Ishikawa (cell line): ENCODE results near the gene L3MBTL1.
A peak's percentile ranks its signal among the peaks of the same experiment; 100 is the strongest.

ENCODE experiments used
- CEBPB ChIP-seq: IDR thresholded peaks from 2 replicates; pipeline ENCODE4 v1.6.1; 2012
- CREB1 ChIP-seq: IDR thresholded peaks from 2 replicates; pipeline ENCODE4 v1.6.1; 2012; ENCODE audit warnings: low read depth
- EGR1 ChIP-seq: IDR thresholded peaks from 2 replicates; pipeline ENCODE4 v1.6.1; 2012
- EP300 ChIP-seq: IDR thresholded peaks from 2 replicates; pipeline ENCODE4 v1.6.1; 2012; ENCODE audit warnings: borderline replicate concordance
- FOXM1 ChIP-seq: IDR thresholded peaks from 2 replicates; pipeline ENCODE4 v1.6.1; 2012; ENCODE audit warnings: low read depth, borderline replicate concordance
- NFIC ChIP-seq: IDR thresholded peaks from 2 replicates; pipeline ENCODE4 v1.6.1; 2012
- RAD21 ChIP-seq: IDR thresholded peaks from 2 replicates; pipeline ENCODE4 v1.6.1; 2012; ENCODE audit warnings: low read depth
- TAF1 ChIP-seq: IDR thresholded peaks from 2 replicates; pipeline ENCODE4 v1.6.1; 2012; ENCODE audit warnings: low read depth, mild to moderate bottlenecking
- TCF12 ChIP-seq: IDR thresholded peaks from 2 replicates; pipeline ENCODE4 v1.6.1; 2012; ENCODE audit warnings: low read depth
- TEAD4 ChIP-seq: IDR thresholded peaks from 2 replicates; pipeline ENCODE4 v1.6.1; 2012
- YY1 ChIP-seq: IDR thresholded peaks from 2 replicates; pipeline ENCODE4 v1.6.1; 2012; ENCODE audit warnings: low read depth
- ZBTB7A ChIP-seq: IDR thresholded peaks from 2 replicates; pipeline ENCODE4 v1.6.1; 2012; ENCODE audit warnings: low read depth
- TF ChIP-seq, protein P1 (sequence below): IDR thresholded peaks from 2 replicates; pipeline ENCODE4 v1.6.1; 2012
- TF ChIP-seq, protein P2 (sequence below): IDR thresholded peaks from 2 replicates; pipeline ENCODE4 v1.6.1; 2012
- TF ChIP-seq, protein P3 (sequence below): IDR thresholded peaks from 2 replicates; pipeline ENCODE4 v1.6.1; 2012; ENCODE audit warnings: low read depth, mild to moderate bottlenecking

Gene L3MBTL1

GRCh38 chr20:43507150-43508080 lies at the start of gene L3MBTL1:
TSS of gene L3MBTL1 (plus strand) at chr20:43507697. CDS start at chr20:43513504, 5,807 bp downstream.
- peak; percentile 25; the same call in 1 of the 2 replicates for TF ChIP-seq EGR1
- no peak for TF ChIP-seq CEBPB
- TF ChIP-seq, protein P1, sequence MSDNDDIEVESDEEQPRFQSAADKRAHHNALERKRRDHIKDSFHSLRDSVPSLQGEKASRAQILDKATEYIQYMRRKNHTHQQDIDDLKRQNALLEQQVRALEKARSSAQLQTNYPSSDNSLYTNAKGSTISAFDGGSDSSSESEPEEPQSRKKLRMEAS = peak; percentile 80

DNA sequence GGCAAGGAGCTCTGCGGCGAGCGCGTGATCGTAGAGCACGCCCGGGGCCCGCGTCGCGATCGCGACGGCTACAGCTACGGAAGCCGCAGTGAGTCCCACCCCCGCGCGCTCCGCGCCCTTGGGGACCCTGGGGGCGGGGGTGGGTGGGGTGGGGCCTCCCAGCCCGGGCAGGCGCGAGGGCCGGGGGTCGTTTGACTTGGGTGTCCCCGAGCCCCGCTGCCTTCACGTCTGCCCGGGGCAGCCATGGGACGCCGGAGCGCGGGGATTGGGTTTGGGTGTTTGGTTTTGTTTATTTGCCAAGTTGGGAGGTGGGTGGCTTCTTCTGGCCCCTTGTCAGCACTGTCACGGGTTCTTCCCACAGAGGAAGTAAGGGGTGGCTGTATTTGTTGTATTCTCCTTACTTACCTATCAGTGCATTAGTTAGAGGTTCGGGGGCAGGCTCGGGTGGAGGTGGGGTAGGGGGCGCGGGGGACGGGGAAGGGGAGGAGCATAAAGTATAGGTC lies 49.0 kb upstream of the L3MBTL1 start:
- TF ChIP-seq, protein P1 = peak; percentile 1; the same call in 1 of the 2 replicates
- TF ChIP-seq, protein P2, sequence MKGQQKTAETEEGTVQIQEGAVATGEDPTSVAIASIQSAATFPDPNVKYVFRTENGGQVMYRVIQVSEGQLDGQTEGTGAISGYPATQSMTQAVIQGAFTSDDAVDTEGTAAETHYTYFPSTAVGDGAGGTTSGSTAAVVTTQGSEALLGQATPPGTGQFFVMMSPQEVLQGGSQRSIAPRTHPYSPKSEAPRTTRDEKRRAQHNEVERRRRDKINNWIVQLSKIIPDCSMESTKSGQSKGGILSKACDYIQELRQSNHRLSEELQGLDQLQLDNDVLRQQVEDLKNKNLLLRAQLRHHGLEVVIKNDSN = no peak

DNA sequence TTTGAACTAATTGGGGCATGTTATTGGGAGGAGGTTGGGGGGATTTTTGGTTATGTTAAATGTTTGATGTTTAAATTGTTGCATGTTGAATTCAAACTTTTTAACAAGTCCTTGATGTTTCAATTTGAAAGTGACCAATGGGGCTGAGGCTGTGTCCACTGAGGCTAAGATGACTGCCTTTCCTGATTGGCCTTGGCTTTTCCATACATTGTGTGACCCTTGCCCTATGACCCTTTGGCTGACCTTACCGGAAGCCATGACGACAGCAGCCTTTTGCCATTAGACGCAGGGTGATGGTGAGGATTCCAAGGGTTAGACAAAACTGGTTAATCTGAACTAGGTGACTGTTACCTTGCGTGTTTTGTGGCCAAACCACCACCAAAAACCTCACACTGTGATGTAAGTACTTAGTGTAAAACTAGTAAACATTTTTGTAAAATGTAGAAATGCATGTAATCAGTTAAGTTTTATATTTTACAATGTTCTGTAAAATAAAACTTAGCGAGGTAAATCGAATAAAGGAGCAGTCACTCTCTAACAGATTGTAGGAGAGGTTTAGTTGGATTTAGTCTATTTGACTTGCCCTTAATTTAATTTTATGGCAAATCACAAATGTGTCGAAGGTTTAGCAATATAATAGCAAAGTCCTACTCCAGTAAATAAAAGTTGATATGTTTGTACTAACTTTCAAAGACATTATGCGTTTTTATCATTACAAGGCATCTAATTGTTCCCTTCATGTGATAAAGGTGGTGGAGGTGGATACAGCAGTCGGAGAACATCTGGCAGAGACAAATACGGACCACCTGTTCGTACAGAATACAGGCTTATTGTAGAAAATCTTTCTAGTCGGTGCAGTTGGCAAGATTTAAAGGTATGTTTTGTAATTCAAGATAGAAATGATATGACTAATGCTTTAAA lies 48.2 kb upstream of the L3MBTL1 start:
- TF ChIP-seq ZBTB7A (no peak), CEBPB (no peak), YY1 (no peak), NFIC (no peak), TEAD4 (no peak), CREB1 (no peak), RAD21 (no peak), TCF12 (no peak), FOXM1 (no peak), TAF1 (no peak), EP300 (no peak), EGR1 (no peak)
- TF ChIP-seq, protein P3, sequence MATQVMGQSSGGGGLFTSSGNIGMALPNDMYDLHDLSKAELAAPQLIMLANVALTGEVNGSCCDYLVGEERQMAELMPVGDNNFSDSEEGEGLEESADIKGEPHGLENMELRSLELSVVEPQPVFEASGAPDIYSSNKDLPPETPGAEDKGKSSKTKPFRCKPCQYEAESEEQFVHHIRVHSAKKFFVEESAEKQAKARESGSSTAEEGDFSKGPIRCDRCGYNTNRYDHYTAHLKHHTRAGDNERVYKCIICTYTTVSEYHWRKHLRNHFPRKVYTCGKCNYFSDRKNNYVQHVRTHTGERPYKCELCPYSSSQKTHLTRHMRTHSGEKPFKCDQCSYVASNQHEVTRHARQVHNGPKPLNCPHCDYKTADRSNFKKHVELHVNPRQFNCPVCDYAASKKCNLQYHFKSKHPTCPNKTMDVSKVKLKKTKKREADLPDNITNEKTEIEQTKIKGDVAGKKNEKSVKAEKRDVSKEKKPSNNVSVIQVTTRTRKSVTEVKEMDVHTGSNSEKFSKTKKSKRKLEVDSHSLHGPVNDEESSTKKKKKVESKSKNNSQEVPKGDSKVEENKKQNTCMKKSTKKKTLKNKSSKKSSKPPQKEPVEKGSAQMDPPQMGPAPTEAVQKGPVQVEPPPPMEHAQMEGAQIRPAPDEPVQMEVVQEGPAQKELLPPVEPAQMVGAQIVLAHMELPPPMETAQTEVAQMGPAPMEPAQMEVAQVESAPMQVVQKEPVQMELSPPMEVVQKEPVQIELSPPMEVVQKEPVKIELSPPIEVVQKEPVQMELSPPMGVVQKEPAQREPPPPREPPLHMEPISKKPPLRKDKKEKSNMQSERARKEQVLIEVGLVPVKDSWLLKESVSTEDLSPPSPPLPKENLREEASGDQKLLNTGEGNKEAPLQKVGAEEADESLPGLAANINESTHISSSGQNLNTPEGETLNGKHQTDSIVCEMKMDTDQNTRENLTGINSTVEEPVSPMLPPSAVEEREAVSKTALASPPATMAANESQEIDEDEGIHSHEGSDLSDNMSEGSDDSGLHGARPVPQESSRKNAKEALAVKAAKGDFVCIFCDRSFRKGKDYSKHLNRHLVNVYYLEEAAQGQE = no peak
- TF ChIP-seq, protein P1 = no peak

DNA sequence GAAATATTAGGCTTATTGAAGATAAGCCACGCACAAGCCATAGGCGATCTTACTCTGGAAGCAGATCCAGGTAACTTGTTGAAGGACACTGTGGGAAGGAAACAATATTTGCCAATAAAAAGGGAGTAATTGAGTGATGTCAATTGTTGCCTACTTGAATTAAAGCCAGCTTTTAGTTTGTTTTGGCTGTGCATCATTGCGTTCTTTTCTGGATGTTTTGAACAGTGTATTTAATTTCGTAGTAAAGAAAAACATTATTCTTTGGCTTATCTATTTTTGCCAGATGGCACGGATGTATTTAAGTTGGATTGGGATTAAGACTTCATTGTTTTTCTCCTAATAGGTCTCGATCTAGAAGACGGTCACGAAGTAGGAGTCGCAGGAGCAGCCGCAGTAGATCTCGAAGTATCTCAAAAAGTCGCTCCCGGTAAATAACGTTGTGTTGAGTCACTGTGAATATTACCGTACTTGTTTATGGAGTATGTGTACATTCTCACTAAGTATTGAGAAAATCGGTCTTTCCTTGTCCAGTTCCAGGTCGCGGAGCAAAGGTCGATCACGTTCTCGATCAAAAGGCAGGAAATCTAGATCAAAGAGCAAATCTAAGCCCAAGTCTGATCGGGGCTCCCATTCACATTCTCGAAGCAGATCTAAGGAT lies 47.2 kb upstream of the L3MBTL1 start:
- TF ChIP-seq CREB1 (no peak), RAD21 (no peak), FOXM1 (no peak), ZBTB7A (no peak)

GRCh38 chr20:43460830-43461200 lies 46.7 kb upstream of the L3MBTL1 start:
- TF ChIP-seq TAF1 (no peak), NFIC (no peak), EP300 (no peak), CEBPB (no peak), FOXM1 (no peak), TCF12 (no peak), YY1 (no peak), TEAD4 (no peak), ZBTB7A (no peak), EGR1 (no peak), RAD21 (no peak), CREB1 (no peak)
- TF ChIP-seq, protein P1 = no peak
- TF ChIP-seq, protein P2 = no peak
- TF ChIP-seq, protein P3 = no peak
